OCI-LY1 (cell line): ENCODE measurements around the gene CPLX1.

Source experiments
- H2AFZ ChIP-seq: fragments of 200-600 bp; sonication (generic), shearing (Covaris generic); 2 replicates; pipeline ENCODE4 v1.6.0; 2014; ENCODE audit warnings: antibody characterized with exemption, mild to moderate bottlenecking, low read length
- H3F3A ChIP-seq: fragments of 200-600 bp; sonication (generic), shearing (Covaris generic); 2 replicates; pipeline ENCODE4 v1.6.0; 2014; ENCODE audit warnings: mild to moderate bottlenecking, antibody characterized with exemption, low read length, moderate library complexity; ENCODE audit not compliant: insufficient read depth
- H3K27ac ChIP-seq: fragments of 200-600 bp; sonication (generic); 2 replicates; pipeline ENCODE4 v1.5.1; 2014; ENCODE audit warnings: low read length, mixed run types, mild to moderate bottlenecking, low read depth; ENCODE audit not compliant: poor library complexity, severe bottlenecking
- H3K27me3 ChIP-seq: fragments of 200-600 bp; sonication (generic); 2 replicates; pipeline ENCODE4 v1.6.0; 2014; ENCODE audit warnings: antibody characterized with exemption, mild to moderate bottlenecking, low read length, moderate library complexity; ENCODE audit not compliant: insufficient read depth
- H3K36me3 ChIP-seq: fragments of 200-600 bp; sonication (generic); 2 replicates; pipeline ENCODE4 v1.6.1; 2014; ENCODE audit warnings: mild to moderate bottlenecking, antibody characterized with exemption, low read length, moderate library complexity, mixed read lengths; ENCODE audit not compliant: insufficient read depth
- H3K4me1 ChIP-seq: fragments of 200-600 bp; sonication (generic); 2 replicates; pipeline ENCODE4 v1.5.1; 2014; ENCODE audit warnings: mild to moderate bottlenecking, low read length, moderate library complexity; ENCODE audit not compliant: insufficient read depth, severe bottlenecking
- H3K4me2 ChIP-seq: fragments of 200-600 bp; sonication (generic), shearing (Covaris generic); 2 replicates; pipeline ENCODE4 v1.6.1; 2014; ENCODE audit warnings: low read length
- H3K4me3 ChIP-seq: fragments of 200-600 bp; sonication (generic); 2 replicates; pipeline ENCODE4 v1.5.1; 2014; ENCODE audit warnings: low read length, low read depth, mild to moderate bottlenecking, mixed read lengths; ENCODE audit not compliant: poor library complexity, severe bottlenecking
- H3K79me2 ChIP-seq: fragments of 200-600 bp; shearing (Covaris generic); 2 replicates; pipeline ENCODE4 v1.6.1; 2016; ENCODE audit warnings: mixed run types, low read length, mixed read lengths; ENCODE audit not compliant: insufficient read depth
- H3K9ac ChIP-seq: fragments of 200-600 bp; sonication (generic), shearing (Covaris generic); 2 replicates; pipeline ENCODE4 v1.6.1; 2014; ENCODE audit warnings: mild to moderate bottlenecking, low read length, mixed read lengths
- H3K9me2 ChIP-seq: fragments of 200-600 bp; sonication (generic), shearing (Covaris generic); 2 replicates; pipeline ENCODE4 v1.6.1; 2014; ENCODE audit warnings: low read depth, mild to moderate bottlenecking, low read length, mixed read lengths
- H3K9me3 ChIP-seq: fragments of 200-600 bp; shearing (Covaris generic); 2 replicates; pipeline ENCODE4 v1.6.1; 2014; ENCODE audit warnings: low read length, mixed read lengths
- H4K20me1 ChIP-seq: fragments of 200-600 bp; sonication (generic), shearing (Covaris generic); 2 replicates; pipeline ENCODE4 v1.6.0; 2016; ENCODE audit warnings: mild to moderate bottlenecking, low read length; ENCODE audit not compliant: insufficient read depth
- CTCF ChIP-seq: fragments of 200-600 bp; sonication (generic), shearing (Covaris generic); IDR thresholded peaks from 2 replicates; pipeline ENCODE4 v1.5.1; 2017; ENCODE audit warnings: mild to moderate bottlenecking, antibody characterized with exemption, low read length, moderate library complexity, mixed read lengths
- EZH2 ChIP-seq: fragments of 200-600 bp; sonication (generic), shearing (Covaris generic); IDR thresholded peaks from 2 replicates; pipeline ENCODE4 v1.8.0; 2017; ENCODE audit warnings: borderline replicate concordance, mixed run types, mild to moderate bottlenecking, antibody characterized with exemption, low read length, moderate library complexity, mixed read lengths

CPLX1 gene

GRCh38 chr4:869776-870175 lies 43.8 kb upstream of the CPLX1 start:
- Histone ChIP-seq H3K4me1 (no peaks in the 10 kb centered on the region), H4K20me1 (no peaks in the 10 kb centered on the region), H3K27ac (no peak overlapping the region), H3K9me2 (no peaks in the 10 kb centered on the region), H2AFZ (no peak overlapping the region), H3F3A (no peaks in the 10 kb centered on the region), H3K36me3 (no peaks in the 10 kb centered on the region; the same call in 1 of the 2 replicates), H3K9ac (no peak overlapping the region), H3K4me3 (no peak overlapping the region), H3K27me3 (no peaks in the 10 kb centered on the region), H3K9me3 (no peaks in the 10 kb centered on the region), H3K79me2 (no peaks in the 10 kb centered on the region), H3K4me2 (no peak overlapping the region)
- TF ChIP-seq CTCF (no peak), EZH2 (no peak)

DNA sequence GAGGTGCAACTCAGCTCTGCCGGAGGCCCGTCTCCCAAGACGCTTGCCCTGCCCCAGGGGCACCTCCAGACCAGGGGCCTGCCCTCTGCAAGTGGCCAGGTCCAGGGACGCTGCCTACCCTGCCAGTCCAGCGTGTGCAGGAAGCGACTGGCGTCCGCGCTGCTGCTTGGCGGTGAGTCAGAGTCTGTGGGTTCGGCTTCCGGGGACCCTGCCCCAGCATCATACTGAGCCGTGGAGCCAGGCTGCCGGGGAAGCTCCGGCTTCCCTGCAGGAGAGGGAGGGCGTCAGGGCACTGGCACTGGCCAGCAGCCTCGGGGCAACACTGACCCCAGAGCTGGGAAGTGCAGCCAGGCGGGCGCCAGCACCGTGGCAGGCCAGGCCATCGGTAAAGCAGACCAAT lies 42.5 kb upstream of the CPLX1 start:
- no peak overlapping the region for H3K9ac ChIP-seq
- no peak overlapping the region for H3K27ac ChIP-seq
- H3F3A ChIP-seq: no peaks in the 10 kb centered on the region
- H3K9me2 ChIP-seq: no peaks in the 10 kb centered on the region
- no peaks in the 10 kb centered on the region for H4K20me1 ChIP-seq
- no peak overlapping the region for H3K4me3 ChIP-seq
- no peaks in the 10 kb centered on the region; the same call in 1 of the 2 replicates for H3K36me3 ChIP-seq
- TF ChIP-seq EZH2 (no peak), CTCF (no peak)
- no peak overlapping the region for H3K4me2 ChIP-seq
- no peak overlapping the region for H2AFZ ChIP-seq
- no peaks in the 10 kb centered on the region for H3K79me2 ChIP-seq
- no peaks in the 10 kb centered on the region for H3K27me3 ChIP-seq
- no peaks in the 10 kb centered on the region for H3K4me1 ChIP-seq
- no peaks in the 10 kb centered on the region for H3K9me3 ChIP-seq

- Histone ChIP-seq H2AFZ (no peak overlapping the region), H3K4me2 (no peak overlapping the region), H3F3A (no peaks in the 10 kb centered on the region), H3K4me1 (no peaks in the 10 kb centered on the region), H3K36me3 (no peaks in the 10 kb centered on the region; the same call in 1 of the 2 replicates), H3K9ac (no peak overlapping the region), H3K4me3 (no peak overlapping the region), H3K27ac (no peak overlapping the region), H3K9me3 (no peaks in the 10 kb centered on the region), H3K27me3 (no peaks in the 10 kb centered on the region), H3K79me2 (no peaks in the 10 kb centered on the region), H4K20me1 (no peaks in the 10 kb centered on the region), H3K9me2 (no peaks in the 10 kb centered on the region)
- TF ChIP-seq EZH2: no peak
- TF ChIP-seq CTCF: no peak
These were observed 41.8 kb upstream of the CPLX1 start for GRCh38 chr4:867526-868250.
